GM12878 (cell line): ENCODE results near the gene ACACB. TPM values are rescaled to one million over a fixed set of nuclear protein-coding genes. Genes with fewer than 3 reads are reported as not detected.

ENCODE experiments used
- ATAC-seq: fragments of 200-7000 bp; cut with Tn5 transposase; 3 replicates; pipeline ENCODE4 v1.9.1; 2020; ENCODE audit warnings: mild to moderate bottlenecking, moderate library complexity
- BruUV-seq: library from RNA; stranded (reverse); fragments of 400-500 nt; replicated peaks from 2 replicates; lab custom pipeline; 2021; lab: Mats Ljungman, UMichigan
- CTCF ChIA-PET: fragments of 300-600 bp; sonication (Branson Sonifier 250); formaldehyde crosslinking; extraction: SDS; loops from one replicate; lab custom pipeline; 2021; ENCODE audit warnings: inconsistent platforms; lab: Yijun Ruan, JAX
- POLR2A ChIA-PET: fragments of 350-600 bp; formaldehyde crosslinking; extraction: SDS; loops from one replicate; lab custom pipeline; 2021; ENCODE audit warnings: inconsistent platforms; lab: Charles Lee
- RAD21 ChIA-PET: fragments of 300-600 bp; sonication (Branson Sonifier 250); formaldehyde crosslinking; loops from one replicate; lab custom pipeline; 2023; ENCODE audit warnings: antibody characterized with exemption; ENCODE audit not compliant: unreplicated experiment; lab: Charles Lee
- SMC1A ChIA-PET: fragments of 300-600 bp; sonication (Branson Sonifier 250); formaldehyde crosslinking; loops from one replicate; lab custom pipeline; 2023; ENCODE audit not compliant: unreplicated experiment, uncharacterized antibody; lab: Charles Lee
- DNase-seq: peaks from one replicate; pipeline ENCODE4 v3.0.0-alpha.2; 2011; ENCODE audit warnings: low read depth, low spot score
- FAIRE-seq: peaks from 3 replicates; lab custom pipeline; 2011; peaks lifted over from hg19 to GRCh38; lab: Jason Lieb, UNC
- H2AFZ ChIP-seq: 2 replicates; pipeline ENCODE4 v1.6.0; 2011; ENCODE audit warnings: low read depth, low read length, control low read depth; ENCODE audit not compliant: control insufficient read depth
- H3K27ac ChIP-seq: 2 replicates; pipeline ENCODE4 v1.5.1; 2011; ENCODE audit warnings: control low read depth; ENCODE audit not compliant: control insufficient read depth, insufficient read depth
- H3K27me3 ChIP-seq, 2 experiments: replicated peaks in 1 of 2; 2 replicates each; pipeline versions ENCODE4 v1.6.0 to v1.6.1; 2011; ENCODE audit warnings: low read length in 1 of 2; ENCODE audit not compliant: control insufficient read depth in 2 of 2, insufficient read depth in 2 of 2
- H3K36me3 ChIP-seq, 2 experiments: 2 replicates each; pipeline ENCODE4 v1.5.1; 2011; ENCODE audit warnings: low read length in 1 of 2; ENCODE audit not compliant: control insufficient read depth in 2 of 2, insufficient read depth in 2 of 2
- H3K4me1 ChIP-seq: 2 replicates; pipeline ENCODE4 v1.6.1; 2011; ENCODE audit warnings: mild to moderate bottlenecking, low read length, moderate library complexity, mixed read lengths; ENCODE audit not compliant: control insufficient read depth, insufficient read depth
- H3K4me2 ChIP-seq: 2 replicates; pipeline ENCODE4 v1.6.0; 2011; ENCODE audit warnings: control low read depth; ENCODE audit not compliant: control insufficient read depth, insufficient read depth
- H3K4me3 ChIP-seq: fragments of 200-600 bp; sonication (generic); 2 replicates; pipeline ENCODE4 v1.5.1; 2016
- H3K79me2 ChIP-seq: 2 replicates; pipeline ENCODE4 v1.6.0; 2011; ENCODE audit warnings: low read length; ENCODE audit not compliant: control insufficient read depth, insufficient read depth
- H3K9ac ChIP-seq: 2 replicates; pipeline ENCODE4 v1.8.0; 2011; ENCODE audit warnings: low read length, control low read depth, mixed read lengths; ENCODE audit not compliant: control insufficient read depth, insufficient read depth
- H3K9me3 ChIP-seq: replicated peaks from 3 replicates; pipeline ENCODE4 v1.5.1; 2011; ENCODE audit warnings: mild to moderate bottlenecking, low read length; ENCODE audit not compliant: control insufficient read depth, insufficient read depth
- H4K20me1 ChIP-seq: 2 replicates; pipeline ENCODE4 v1.6.0; 2011; ENCODE audit not compliant: control insufficient read depth, insufficient read depth
- CBFB ChIP-seq: IDR thresholded peaks from 2 replicates; pipeline ENCODE4 v1.6.1; 2016; ENCODE audit warnings: antibody characterized with exemption, low read depth
- CBX3 ChIP-seq: fragments of 200-600 bp; sonication (generic); IDR thresholded peaks from 2 replicates; pipeline ENCODE4 v1.6.1; 2016; ENCODE audit warnings: low read depth, borderline replicate concordance
- FOXK2 ChIP-seq: fragments of 450-650 bp; IDR thresholded peaks from 2 replicates; pipeline ENCODE4 v1.6.1; 2017; ENCODE audit warnings: mild to moderate bottlenecking, moderate library complexity
- GABPA ChIP-seq: IDR thresholded peaks from 2 replicates; pipeline ENCODE4 v1.6.1; 2014; ENCODE audit warnings: antibody characterized with exemption, low read depth, mild to moderate bottlenecking, inconsistent platforms
- HCFC1 ChIP-seq: fragments of 150-350 bp; IDR thresholded peaks from 2 replicates; pipeline ENCODE4 v1.6.1; 2014; ENCODE audit warnings: low read length
- IKZF1 ChIP-seq: fragments of 450-650 bp; conservative IDR thresholded peaks from 2 replicates; pipeline ENCODE4 v1.6.1; 2017; ENCODE audit warnings: antibody characterized with exemption, mild to moderate bottlenecking
- IKZF2 ChIP-seq, 2 experiments: fragments of 450-650 bp; IDR thresholded peaks; 2 replicates each; pipeline ENCODE4 v1.6.1; 2017; ENCODE audit warnings: mild to moderate bottlenecking in 2 of 2, moderate library complexity in 2 of 2
- MEF2B ChIP-seq: fragments of 450-650 bp; IDR thresholded peaks from 2 replicates; pipeline ENCODE4 v1.6.1; 2018; ENCODE audit warnings: mild to moderate bottlenecking, moderate library complexity; ENCODE audit not compliant: partially characterized antibody, poor library complexity, severe bottlenecking
- SREBF1 ChIP-seq: IDR thresholded peaks from 2 replicates; pipeline ENCODE4 v1.6.1; 2012; ENCODE audit warnings: mild to moderate bottlenecking, low read length
- TAF1 ChIP-seq: IDR thresholded peaks from 2 replicates; pipeline ENCODE4 v1.6.1; 2011; ENCODE audit warnings: mild to moderate bottlenecking, low read depth, low read length, borderline replicate concordance
- TCF12 ChIP-seq: IDR thresholded peaks from 2 replicates; pipeline ENCODE4 v1.6.1; 2011; ENCODE audit warnings: low read depth, mild to moderate bottlenecking, low read length
- USF1 ChIP-seq: IDR thresholded peaks from 2 replicates; pipeline ENCODE4 v1.6.1; 2011; ENCODE audit warnings: borderline replicate concordance, low read depth, mild to moderate bottlenecking, moderate library complexity, mixed read lengths, low read length; ENCODE audit not compliant: insufficient read depth; ENCODE audit errors: extremely low read length
- YY1 ChIP-seq: IDR thresholded peaks from 2 replicates; pipeline ENCODE4 v1.6.1; 2011; ENCODE audit warnings: low read depth, mild to moderate bottlenecking, low read length
- ZNF384 ChIP-seq: IDR thresholded peaks from 2 replicates; pipeline ENCODE4 v1.6.1; 2012; ENCODE audit warnings: low read depth, mild to moderate bottlenecking, low read length, improper control_type of control experiment, borderline replicate concordance
- ZSCAN29 ChIP-seq: fragments of 450-650 bp; IDR thresholded peaks from 2 replicates; pipeline ENCODE4 v1.6.1; 2017; ENCODE audit warnings: mild to moderate bottlenecking, moderate library complexity
- WGBS: methylation state at CpG from one replicate; pipeline ENCODE4 v1.1.6; 2016; ENCODE audit warnings: low lambda C conversion rate; ENCODE audit not compliant: insufficient replicate concordance, insufficient coverage; ENCODE audit errors: missing lambda C conversion rate; 5-methylcytosine and 5-hydroxymethylcytosine counted together
- in situ Hi-C: fragments of 300-500 bp; cut with MboI; formaldehyde crosslinking; loops from 9 replicates; pipeline ENCODE4 v1.14.3; 2018; ENCODE audit warnings: mixed read lengths
- intact Hi-C: fragments of 100-400 bp; cut with micrococcal nuclease; formaldehyde crosslinking; loops from one replicate; pipeline ENCODE4 v1.14.2; 2022; ENCODE audit not compliant: unreplicated experiment
- polyA plus RNA-seq, 11 experiments: library from polyadenylated mRNA; depleted of rRNA in 4 of 11; unstranded in 6 of 11; stranded (reverse) in 5 of 11; fragments of >200 nt; fragmentation: Nextera tagmentation in 4 of 11; fragmentation: Illumina TruSeq in 1 of 11; extraction: Ambion mirVana in 4 of 11; extraction: Trizol in 1 of 11; gene quantifications; 1 replicate in 1 of 11; 2 replicates in 10 of 11; pipeline versions ENCODE4 v1.2.1 to v1.2.3, GENCODE V29; 2011 to 2016; ENCODE audit warnings: inconsistent platforms in 2 of 11, missing spikeins in 2 of 11, low read depth in 1 of 11
- total RNA-seq, 4 experiments: library from RNA; depleted of rRNA in 3 of 4; stranded (reverse); fragments of >200 nt in 3 of 4; fragmentation: Illumina TruSeq in 1 of 4; extraction: Trizol in 1 of 4; gene quantifications; 2 replicates each; pipeline versions ENCODE4 v1.2.1 to v1.2.3, GENCODE V29; 2013 to 2021
- TF ChIP-seq, protein P1 (sequence below): IDR thresholded peaks from 2 replicates; pipeline ENCODE4 v1.6.1; 2012; ENCODE audit warnings: mild to moderate bottlenecking, low read depth, low read length

The ACACB gene
- total and polyA plus RNA-seq, 10 of the 15 experiments (the other 5 are each of a cell fraction or from before 2014, with no cell fraction given), result 0.05 to 1.9 (median 0.38) TPM; not detected in 2

DNA sequence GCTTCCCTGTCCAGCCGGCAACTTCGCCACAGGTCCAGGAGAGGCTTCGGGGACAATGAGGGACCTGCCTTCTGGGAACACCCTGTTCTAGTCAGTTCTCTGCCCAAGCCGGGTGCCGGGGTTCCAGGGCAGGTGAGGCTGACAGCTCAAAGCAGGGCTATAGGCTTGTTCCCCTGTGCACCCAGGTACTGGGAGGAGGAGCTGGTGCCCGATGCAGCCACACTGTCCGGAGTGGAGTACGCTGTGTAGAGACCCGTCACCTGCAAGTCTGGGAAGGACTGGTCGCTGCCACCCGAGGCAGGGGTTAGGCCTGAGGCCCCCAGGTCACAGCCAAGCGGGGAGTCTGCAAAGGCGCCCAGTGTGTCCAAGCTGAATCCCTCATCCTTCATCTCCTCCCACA is 163.1 kb downstream of the ACACB start:
- Histone ChIP-seq H2AFZ (no peak overlapping the region), H3K9me3 (no peaks in the 10 kb centered on the region), H3K4me2 (no peak overlapping the region), H3K36me3 (no peaks in the 10 kb centered on the region), H4K20me1 (no peaks in the 10 kb centered on the region)
- in situ Hi-C loops, result no loop called here
- no peak for ATAC-seq
- no peak for TF ChIP-seq IKZF1
- no peak for TF ChIP-seq TCF12
- no peak for TF ChIP-seq CBX3
- no peak for TF ChIP-seq MEF2B
- TF ChIP-seq, all 136 proteins: peak for 0
- ChIA-PET POLR2A (no interaction called here), CTCF (no interaction called here), RAD21 (no interaction called here), SMC1A (interaction anchor here (0.8 kb wide), 1 partner anchor 14 kb away, joined by 3 read pairs; no protein-coding TSS in a partner anchor)
- intact Hi-C loops, result no loop called here
- FAIRE-seq (no peak), DNase-seq (no peak)
- H3K27ac ChIP-seq, result no peak overlapping the region
- no peak overlapping the region for H3K4me3 ChIP-seq
- no peaks in the 10 kb centered on the region for H3K79me2 ChIP-seq
- no peaks in the 10 kb centered on the region; a peak in 1 of 4 replicates for H3K27me3 ChIP-seq
- BruUV-seq, result no TSS peak
- no peak overlapping the region for H3K9ac ChIP-seq
- no peaks in the 10 kb centered on the region for H3K4me1 ChIP-seq
- 44% methylated on average over 13 of the region's 13 CpGs for WGBS

- ChIA-PET CTCF (no interaction called here), RAD21 (no interaction called here), POLR2A (no interaction called here), SMC1A (no interaction called here)
- no peak overlapping the region for H3K27ac ChIP-seq
- 58% methylated on average over 16 of the region's 17 CpGs for WGBS
- intact Hi-C loops (no loop called here), in situ Hi-C loops (no loop called here)
- no peaks in the 10 kb centered on the region for H3K4me1 ChIP-seq
- H3K36me3 ChIP-seq, result no peaks in the 10 kb centered on the region
- H3K4me3 ChIP-seq, result no peak overlapping the region
- no peaks in the 10 kb centered on the region for H3K79me2 ChIP-seq
- FAIRE-seq (no peak), DNase-seq (no peak), ATAC-seq (no peak)
- no peaks in the 10 kb centered on the region for H4K20me1 ChIP-seq
- BruUV-seq, result no TSS peak
- H2AFZ ChIP-seq, result no peak overlapping the region
- no peak overlapping the region for H3K9ac ChIP-seq
- H3K27me3 ChIP-seq, result no peaks in the 10 kb centered on the region
- TF ChIP-seq USF1, result no peak
- no peak for TF ChIP-seq ZNF384
- TF ChIP-seq MEF2B, result no peak
- TF ChIP-seq CBFB, result no peak
- no peak for TF ChIP-seq GABPA
- TF ChIP-seq, protein P1, sequence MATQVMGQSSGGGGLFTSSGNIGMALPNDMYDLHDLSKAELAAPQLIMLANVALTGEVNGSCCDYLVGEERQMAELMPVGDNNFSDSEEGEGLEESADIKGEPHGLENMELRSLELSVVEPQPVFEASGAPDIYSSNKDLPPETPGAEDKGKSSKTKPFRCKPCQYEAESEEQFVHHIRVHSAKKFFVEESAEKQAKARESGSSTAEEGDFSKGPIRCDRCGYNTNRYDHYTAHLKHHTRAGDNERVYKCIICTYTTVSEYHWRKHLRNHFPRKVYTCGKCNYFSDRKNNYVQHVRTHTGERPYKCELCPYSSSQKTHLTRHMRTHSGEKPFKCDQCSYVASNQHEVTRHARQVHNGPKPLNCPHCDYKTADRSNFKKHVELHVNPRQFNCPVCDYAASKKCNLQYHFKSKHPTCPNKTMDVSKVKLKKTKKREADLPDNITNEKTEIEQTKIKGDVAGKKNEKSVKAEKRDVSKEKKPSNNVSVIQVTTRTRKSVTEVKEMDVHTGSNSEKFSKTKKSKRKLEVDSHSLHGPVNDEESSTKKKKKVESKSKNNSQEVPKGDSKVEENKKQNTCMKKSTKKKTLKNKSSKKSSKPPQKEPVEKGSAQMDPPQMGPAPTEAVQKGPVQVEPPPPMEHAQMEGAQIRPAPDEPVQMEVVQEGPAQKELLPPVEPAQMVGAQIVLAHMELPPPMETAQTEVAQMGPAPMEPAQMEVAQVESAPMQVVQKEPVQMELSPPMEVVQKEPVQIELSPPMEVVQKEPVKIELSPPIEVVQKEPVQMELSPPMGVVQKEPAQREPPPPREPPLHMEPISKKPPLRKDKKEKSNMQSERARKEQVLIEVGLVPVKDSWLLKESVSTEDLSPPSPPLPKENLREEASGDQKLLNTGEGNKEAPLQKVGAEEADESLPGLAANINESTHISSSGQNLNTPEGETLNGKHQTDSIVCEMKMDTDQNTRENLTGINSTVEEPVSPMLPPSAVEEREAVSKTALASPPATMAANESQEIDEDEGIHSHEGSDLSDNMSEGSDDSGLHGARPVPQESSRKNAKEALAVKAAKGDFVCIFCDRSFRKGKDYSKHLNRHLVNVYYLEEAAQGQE, result no peak
- TF ChIP-seq HCFC1, result no peak
- no peak for TF ChIP-seq IKZF2 (IDR thresholded peaks at IDR 0.05)
- no peak for TF ChIP-seq SREBF1
- no peak for TF ChIP-seq TAF1
- TF ChIP-seq YY1, result no peak
- TF ChIP-seq ZSCAN29, result no peak
- TF ChIP-seq FOXK2, result no peak
- H3K9me3 ChIP-seq, result no peaks in the 10 kb centered on the region
- no peak overlapping the region for H3K4me2 ChIP-seq
Measured at GRCh38 chr12:109281452-109281851, 165.1 kb downstream of the ACACB start.
